ENCODE results near the gene METTL13. TPM values are rescaled to one million over a fixed set of nuclear protein-coding genes. Genes with fewer than 3 reads are reported as not detected.

Gene METTL13
- total RNA-seq, 4 donors from 2014 or later = 6.7 to 23.0 (median 12.3) TPM

- no peaks in the 10 kb centered on the region for H3K36me3 ChIP-seq
- DNase-seq = no peak
- no peak overlapping the region for H3K27ac ChIP-seq
- no peaks in the 10 kb centered on the region for H3K27me3 ChIP-seq
- TF ChIP-seq POLR2A (IDR thresholded peaks at IDR 0.05) (no peak), CTCF (IDR thresholded peaks at IDR 0.05) (no peak)
- H3K4me3 ChIP-seq = no peak overlapping the region
- intact Hi-C loops (cut with DNase I; ENCODE audit: low total_unique reads) = loop anchor here (5.0 kb wide), 1 partner anchor 187 kb away; no protein-coding TSS in a partner anchor
- H3K9me3 ChIP-seq = no peaks in the 10 kb centered on the region
- H3K4me1 ChIP-seq = no peaks in the 10 kb centered on the region
These were observed 18.9 kb downstream of the METTL13 start for GRCh38 chr1:171800342-171800741.

- DNase-seq = no peak
- Histone ChIP-seq H3K27ac (no peak overlapping the region), H3K4me1 (no peaks in the 10 kb centered on the region), H3K27me3 (no peaks in the 10 kb centered on the region), H3K36me3 (no peaks in the 10 kb centered on the region), H3K9me3 (no peaks in the 10 kb centered on the region), H3K4me3 (no peak overlapping the region)
- TF ChIP-seq CTCF (IDR thresholded peaks at IDR 0.05) (no peak), POLR2A (IDR thresholded peaks at IDR 0.05) (no peak)
- intact Hi-C loops (cut with DNase I; ENCODE audit: low total_unique reads) = loop anchor here (5.0 kb wide), 1 partner anchor 186 kb away; no protein-coding TSS in a partner anchor
These were observed 19.4 kb downstream of the METTL13 start for GRCh38 chr1:171800851-171801250.

GRCh38 chr1:171801487-171801891 is 20.0 kb downstream of the METTL13 start:
- H3K9me3 ChIP-seq = no peaks in the 10 kb centered on the region
- H3K27me3 ChIP-seq = no peaks in the 10 kb centered on the region
- no peak for DNase-seq
- H3K27ac ChIP-seq = no peak overlapping the region
- no peaks in the 10 kb centered on the region for H3K36me3 ChIP-seq
- H3K4me1 ChIP-seq = no peaks in the 10 kb centered on the region
- no peak overlapping the region for H3K4me3 ChIP-seq
- intact Hi-C loops (cut with DNase I; ENCODE audit: low total_unique reads) = loop anchor here (5.0 kb wide), 1 partner anchor 186 kb away; no protein-coding TSS in a partner anchor
- peak; percentile 68 to 77 (median 76) for TF ChIP-seq CTCF (IDR thresholded peaks at IDR 0.05)
- no peak for TF ChIP-seq POLR2A (IDR thresholded peaks at IDR 0.05)

- Histone ChIP-seq H3K27me3 (no peaks in the 10 kb centered on the region), H3K4me1 (no peaks in the 10 kb centered on the region), H3K9me3 (no peaks in the 10 kb centered on the region), H3K4me3 (no peak overlapping the region), H3K27ac (no peak overlapping the region), H3K36me3 (no peaks in the 10 kb centered on the region)
- intact Hi-C loops (cut with DNase I; ENCODE audit: low total_unique reads) = loop anchor here (5.0 kb wide), 1 partner anchor 185 kb away; no protein-coding TSS in a partner anchor
- no peak for TF ChIP-seq POLR2A (IDR thresholded peaks at IDR 0.05)
- DNase-seq = no peak
These were observed 20.7 kb downstream of the METTL13 start for GRCh38 chr1:171802207-171802606.

- no peaks in the 10 kb centered on the region for H3K9me3 ChIP-seq
- TF ChIP-seq POLR2A (IDR thresholded peaks at IDR 0.05) (no peak), CTCF (IDR thresholded peaks at IDR 0.05) (no peak)
- H3K27ac ChIP-seq = no peak overlapping the region
- no peaks in the 10 kb centered on the region for H3K36me3 ChIP-seq
- peak in 1 of 2 donors; percentile 36 for DNase-seq
- no peaks in the 10 kb centered on the region for H3K4me1 ChIP-seq
- intact Hi-C loops (cut with DNase I; ENCODE audit: low total_unique reads) = loop anchor here (5.0 kb wide), 1 partner anchor 184 kb away; no protein-coding TSS in a partner anchor
- no peaks in the 10 kb centered on the region for H3K27me3 ChIP-seq
- no peak overlapping the region for H3K4me3 ChIP-seq
These were observed 21.6 kb downstream of the METTL13 start for GRCh38 chr1:171803045-171803444.
